Germinal center (tissue), 1 donor: Measurements from ENCODE around the gene PARD3.

Experiments
- DNase-seq: peaks from one replicate; pipeline ENCODE4 v3.0.0; 2012; ENCODE audit warnings: mixed read lengths, low spot score

PARD3 gene

GRCh38 chr10:34183016-34183796 is 631.9 kb downstream of the PARD3 start:
- no peak for DNase-seq

DNA sequence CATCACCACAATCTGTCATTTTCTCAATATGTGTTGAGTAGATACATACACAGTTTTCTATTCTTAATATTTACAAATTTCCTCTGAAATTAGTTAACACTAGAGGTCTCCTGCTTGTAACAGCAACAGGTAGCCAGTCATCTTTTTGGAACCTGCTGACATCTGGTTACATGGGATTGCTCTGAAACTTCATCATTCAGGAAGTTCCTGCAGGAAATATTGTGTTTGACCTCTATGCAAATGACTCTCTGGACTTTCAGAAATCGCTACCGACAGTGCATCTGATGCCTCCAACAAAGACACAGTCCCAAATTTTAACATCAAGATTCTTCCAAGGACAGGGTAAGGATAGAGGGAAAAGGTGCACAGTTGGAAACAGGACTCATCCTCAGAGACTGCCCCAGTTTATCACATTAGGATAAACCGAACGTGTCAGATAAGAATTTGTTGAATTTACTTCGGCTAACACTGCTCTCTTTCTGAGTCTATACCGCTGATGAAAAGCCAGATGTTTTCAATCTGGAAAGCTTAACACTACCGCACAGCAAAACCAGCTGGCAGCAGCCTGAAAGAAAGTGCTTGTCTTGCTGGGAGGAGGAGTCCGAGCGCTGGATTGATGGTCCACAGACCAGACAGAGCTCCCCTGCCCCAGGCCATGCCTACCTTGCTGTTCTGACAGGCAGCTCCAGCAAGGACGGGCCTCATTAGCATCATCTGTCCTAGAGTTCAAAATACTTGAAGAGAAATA is 633.4 kb downstream of the PARD3 start:
- DNase-seq = no peak

- DNase-seq = no peak
Measured at GRCh38 chr10:34180749-34181148, 634.3 kb downstream of the PARD3 start.

DNA sequence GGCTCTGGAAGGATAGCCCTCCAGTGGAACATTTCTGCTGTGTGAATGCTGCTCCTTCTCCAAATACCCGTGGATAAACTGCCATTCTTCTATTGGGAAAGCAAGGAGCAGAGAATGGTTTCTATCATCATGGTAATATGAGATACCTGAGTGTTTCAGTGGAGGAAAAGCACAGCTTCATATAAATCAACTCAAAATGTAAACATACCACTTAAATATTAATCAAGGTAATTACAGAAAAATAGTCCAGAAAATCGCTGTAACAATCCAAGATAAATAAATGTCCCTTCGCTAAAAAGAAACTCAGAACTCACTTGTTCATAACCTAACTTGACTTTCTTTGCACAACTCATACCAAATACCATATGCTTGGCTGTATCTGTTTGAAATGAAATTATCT is 635.8 kb downstream of the PARD3 start:
- no peak for DNase-seq

DNA sequence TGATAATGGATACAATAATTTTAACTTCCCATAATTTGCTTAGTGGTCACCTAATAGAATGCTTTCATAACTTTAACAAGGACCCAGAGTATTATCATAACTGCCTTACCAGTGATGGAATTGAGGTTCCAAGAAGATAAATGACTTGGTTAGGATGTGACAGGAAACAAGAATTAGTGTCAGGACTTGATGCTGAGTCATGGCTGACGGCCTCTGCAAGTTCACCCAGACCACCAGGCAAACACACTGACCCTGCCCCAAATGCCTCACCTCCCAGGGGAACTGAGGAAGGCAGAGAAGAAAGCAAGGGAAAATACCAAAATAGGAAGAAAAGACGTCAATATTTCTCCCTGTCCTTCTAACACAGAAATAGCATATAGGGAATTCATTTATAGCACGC is 636.3 kb downstream of the PARD3 start:
- no peak for DNase-seq

GRCh38 chr10:34178196-34178595 is 636.9 kb downstream of the PARD3 start:
- DNase-seq = no peak

DNA sequence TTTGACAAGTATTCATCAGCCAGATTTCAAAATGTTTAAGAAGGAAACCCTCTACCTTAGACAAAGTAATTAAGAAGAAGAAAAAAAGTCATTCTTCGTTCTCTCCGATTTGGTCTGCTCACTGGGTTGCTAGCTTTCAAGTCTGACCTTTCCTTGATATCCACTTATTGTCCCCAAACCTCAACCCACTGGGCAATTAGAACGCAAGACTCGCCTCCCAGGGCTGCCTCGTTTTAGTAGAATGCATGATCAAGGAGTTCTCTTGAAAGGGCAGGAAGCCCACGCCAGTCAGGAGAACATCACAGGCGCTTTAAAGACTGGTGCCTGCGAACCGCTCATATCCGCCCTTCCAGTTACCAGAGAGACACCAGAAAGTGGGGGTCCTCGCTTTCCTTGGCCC is 637.7 kb downstream of the PARD3 start:
- no peak for DNase-seq

DNA sequence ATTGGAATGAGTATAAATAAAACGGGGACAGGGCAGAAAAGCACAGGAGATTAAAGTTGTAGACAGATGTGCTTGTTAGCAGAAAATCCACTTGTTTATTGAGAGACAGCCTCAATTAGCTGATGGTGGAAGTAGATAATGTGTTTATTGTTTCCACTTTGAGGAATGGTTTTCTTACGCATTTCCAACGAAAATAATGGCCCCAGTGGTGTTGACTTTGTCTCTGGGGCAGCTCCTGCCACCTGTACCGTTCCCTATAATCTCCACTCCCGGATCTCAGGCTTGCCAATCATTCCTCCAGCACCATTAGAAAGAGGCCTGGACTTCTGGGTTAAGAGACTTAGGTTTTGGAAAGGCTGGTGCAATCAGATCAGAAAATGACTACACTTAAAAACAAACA is 638.7 kb downstream of the PARD3 start:
- no peak for DNase-seq

DNA sequence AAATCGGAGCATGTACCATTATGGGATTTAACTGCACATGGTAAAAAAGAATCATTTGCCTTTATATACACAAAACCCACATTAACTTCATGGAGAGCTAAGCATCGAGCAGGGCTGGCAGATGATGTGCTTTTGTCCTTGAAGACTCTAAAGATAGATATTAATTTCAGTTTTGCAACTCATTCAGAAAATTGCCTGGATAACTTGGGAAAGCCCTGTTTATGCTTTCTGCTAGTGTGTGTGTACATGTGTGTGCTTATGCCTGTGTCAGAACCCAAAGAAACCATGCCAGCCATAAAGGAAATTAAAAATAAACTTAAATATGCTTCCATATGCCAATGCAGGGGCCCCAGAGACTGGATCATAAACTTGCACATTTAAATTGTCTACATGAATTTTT is 640.0 kb downstream of the PARD3 start:
- no peak for DNase-seq

GRCh38 chr10:34172936-34173533 is 642.1 kb downstream of the PARD3 start:
- no peak for DNase-seq

DNA sequence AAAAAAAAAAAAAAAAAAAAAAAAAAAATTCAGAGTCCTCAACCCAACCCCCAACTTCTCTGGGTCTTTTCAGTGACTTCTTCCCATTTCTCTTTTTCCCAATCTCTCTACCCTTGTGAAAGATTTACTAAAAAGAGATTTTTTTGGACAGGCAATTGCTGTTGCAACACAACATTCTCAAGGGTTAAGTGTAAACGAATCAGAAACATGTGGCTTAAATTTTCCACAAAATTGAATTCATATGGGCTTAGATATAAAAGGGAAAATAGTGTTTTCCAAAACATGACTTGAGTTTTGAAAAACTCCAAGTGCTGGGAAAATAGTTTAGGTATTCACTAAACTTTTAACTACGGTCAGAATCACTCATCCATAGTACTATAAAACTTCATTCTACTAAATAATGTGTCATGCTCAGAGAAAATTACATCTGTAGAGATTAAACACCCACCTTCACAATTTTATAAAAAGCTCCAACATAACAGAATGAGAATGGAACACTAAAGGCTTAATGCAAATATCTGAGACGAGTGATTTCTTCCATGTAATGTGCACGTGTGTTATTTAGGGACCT is 643.1 kb downstream of the PARD3 start:
- DNase-seq = no peak

- DNase-seq = no peak
Measured at GRCh38 chr10:34169677-34170076, 645.4 kb downstream of the PARD3 start.

- no peak for DNase-seq
Measured at GRCh38 chr10:34169131-34169530, 646.0 kb downstream of the PARD3 start.

DNA sequence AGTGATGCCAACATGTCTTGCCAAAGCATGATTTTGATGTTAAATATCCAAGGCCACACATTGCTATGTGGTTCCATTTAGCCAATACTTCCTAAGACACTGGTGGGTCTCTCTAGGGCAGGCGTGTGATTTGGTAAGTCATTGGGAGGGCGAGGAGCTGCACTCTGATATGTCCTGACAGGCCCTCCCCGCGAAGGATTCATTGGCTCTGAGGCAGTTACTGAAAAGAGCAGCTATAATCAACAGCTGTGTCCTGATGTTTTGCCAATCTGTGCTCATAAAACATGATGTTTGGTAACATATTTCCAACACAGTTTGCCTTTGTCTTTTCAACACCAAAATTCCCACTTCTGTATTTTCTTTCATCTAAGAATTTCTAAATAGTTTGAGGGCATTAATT is 646.7 kb downstream of the PARD3 start:
- DNase-seq = no peak

GRCh38 chr10:34166823-34167222 is 648.3 kb downstream of the PARD3 start:
- DNase-seq = no peak

DNA sequence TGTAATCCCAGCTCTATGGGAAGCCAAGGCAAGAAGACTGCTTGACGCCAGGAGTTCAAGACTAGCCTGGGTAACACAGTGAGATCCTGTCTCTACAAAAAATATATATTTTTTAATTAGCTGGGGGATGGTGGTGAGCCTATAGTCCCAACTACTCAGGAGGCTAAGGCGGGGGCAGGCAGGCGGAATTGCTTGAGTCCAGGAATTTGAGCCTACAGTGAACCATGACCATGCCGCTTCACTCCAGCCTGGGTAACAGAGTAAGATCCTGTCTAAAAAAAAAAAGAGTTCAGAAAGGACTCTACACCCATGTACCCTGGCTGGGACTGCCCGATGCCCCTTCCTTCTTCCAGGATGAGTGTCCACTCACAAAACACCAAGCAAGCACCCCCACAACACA is 648.7 kb downstream of the PARD3 start:
- no peak for DNase-seq

DNA sequence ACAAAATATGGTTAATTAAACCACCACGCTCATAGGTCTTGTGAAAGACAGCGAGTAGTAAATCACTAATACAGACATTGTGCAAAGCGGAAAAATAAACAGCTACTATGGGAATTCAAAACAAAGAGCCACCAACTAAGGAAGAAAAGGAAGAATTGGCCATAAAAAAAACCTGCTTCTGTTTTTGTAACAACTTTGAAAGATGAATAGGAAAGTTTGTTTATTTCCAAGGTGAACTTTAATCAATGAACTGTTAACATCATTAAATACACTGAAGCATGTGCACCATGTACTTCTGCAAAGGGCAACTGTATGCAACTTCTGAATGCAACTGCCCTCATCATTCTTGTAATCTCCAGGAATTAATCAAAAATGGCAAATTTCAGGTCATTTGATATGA is 651.1 kb downstream of the PARD3 start:
- no peak for DNase-seq

DNA sequence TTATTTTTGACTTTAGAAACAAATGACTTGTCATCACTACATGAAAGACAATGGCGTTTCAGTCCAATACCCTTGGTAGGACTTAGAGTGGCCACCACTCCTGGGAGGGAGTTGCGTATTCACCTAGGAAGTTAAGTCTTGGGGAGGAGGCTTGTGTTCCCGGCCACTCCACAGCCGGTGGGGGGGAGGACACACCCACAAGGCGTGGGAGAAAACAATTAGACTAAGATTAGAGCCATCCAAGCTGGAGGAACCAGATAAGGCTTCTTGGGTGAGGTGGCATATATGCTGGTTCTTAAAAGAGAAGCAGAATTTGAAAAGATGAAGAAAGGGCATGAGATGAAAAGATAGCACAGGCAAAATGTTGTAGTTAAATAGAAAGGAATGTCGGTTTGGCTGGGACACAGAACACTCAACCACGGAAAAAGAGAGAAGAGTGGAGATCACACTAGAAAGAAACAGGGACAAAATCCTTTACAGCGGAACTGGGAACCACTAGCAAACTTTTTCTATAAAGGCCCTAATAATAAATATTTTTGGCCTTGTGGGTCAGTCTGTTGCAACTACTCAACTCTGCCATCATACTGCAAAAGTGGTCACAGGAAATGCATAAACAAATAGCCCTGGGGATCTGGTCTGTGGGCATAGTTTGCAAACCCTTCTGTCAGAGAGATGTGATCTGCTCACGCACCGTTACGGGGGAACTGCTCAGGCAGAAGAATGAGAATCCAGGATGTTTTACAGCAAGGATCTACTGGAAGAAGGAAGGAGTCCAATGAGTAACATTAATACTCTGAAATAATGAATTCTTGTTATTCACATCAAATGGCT is 651.8 kb downstream of the PARD3 start:
- DNase-seq = no peak

- DNase-seq = no peak
Measured at GRCh38 chr10:34161777-34162370, 653.2 kb downstream of the PARD3 start.

GRCh38 chr10:34160595-34160994 is 654.5 kb downstream of the PARD3 start:
- no peak for DNase-seq

- no peak for DNase-seq
Measured at GRCh38 chr10:34157501-34157900, 657.6 kb downstream of the PARD3 start.
